Measurements from ENCODE around the gene SEMA6B. TPM values are rescaled to one million over a fixed set of nuclear protein-coding genes. Genes with fewer than 3 reads are reported as not detected.

Gene SEMA6B
- total and polyA plus RNA-seq, 2 donors (not counting 3 experiments of a cell fraction or from before 2014, with no cell fraction given): 97.8 to 176 TPM

- dilution Hi-C loops (cut with MboI; ENCODE audit: extremely low pct_ligation_motif_present, low sequenced_read_pairs): no loop called here
- Histone ChIP-seq H3K36me3 (ENCODE audit: control insufficient read depth in 2 of 2, extremely low read depth in 1 of 2, insufficient read depth in 2 of 2, low read length in 2 of 2) (peaks cover 0 to 11% of the 10 kb centered on the region in 2 experiments), H3K79me2 (ENCODE audit: control insufficient read depth, insufficient read depth, low read length) (no peaks in the 10 kb centered on the region), H3K9me1 (replicated peaks; ENCODE audit: control insufficient read depth, extremely low read depth, insufficient read depth, low read length) (no peaks in the 10 kb centered on the region), H3K4me1 (ENCODE audit: control insufficient read depth, extremely low read depth, insufficient read depth, low read length) (peaks cover 24% of the 10 kb centered on the region), H3K9ac (replicated peaks; ENCODE audit: extremely low read depth, insufficient read depth, low read length) (peak overlapping the region; percentile 82), H3K9me3 (replicated peaks; ENCODE audit: control insufficient read depth, insufficient read depth, low read length) (no peaks in the 10 kb centered on the region), H4K20me1 (replicated peaks; ENCODE audit: control insufficient read depth, extremely low read depth, insufficient read depth, low read length) (no peaks in the 10 kb centered on the region), H3K4me3 (replicated peaks in 1 of 3; ENCODE audit: insufficient read depth in 1 of 3, low read depth in 1 of 3, low read length in 3 of 3) (no peak overlapping the region), H2AFZ (ENCODE audit: low read depth, low read length) (no peak overlapping the region), H3K27ac (ENCODE audit: insufficient read depth, low read depth, low read length) (peak overlapping the region; percentile 99), H3K27me3 (ENCODE audit: control insufficient read depth in 2 of 2, insufficient read depth in 2 of 2, low read length in 2 of 2) (no peaks in the 10 kb centered on the region), H3K4me2 (ENCODE audit: insufficient read depth, low read length) (peak overlapping the region; percentile 53)
- ChIA-PET CTCF (interaction anchor here (0.6 to 5.7 kb wide), 24 partner anchors 8 to 309 kb away, joined by 3 to 75 read pairs (median 4); partner anchors contain the start of genes SEMA6B and TNFAIP8L1), POLR2A (interaction anchor here (1.0 kb wide), 1 partner anchor 58 kb away, joined by 5 read pairs; no protein-coding TSS in a partner anchor)
- intact Hi-C loops (cut with micrococcal nuclease): loop anchor here (5.0 kb wide), 1 partner anchor 146 kb away; the partner anchor contains the start of gene DPP9
- no TSS peak for BruUV-seq (replicated peaks)
- DNase-seq (ENCODE audit: low read depth, low spot score): peak; percentile 72
- FAIRE-seq: peak; percentile 67
- no peak for TF ChIP-seq FOS (IDR thresholded peaks at IDR 0.05; ENCODE audit: borderline replicate concordance, insufficient read depth, low read length)
- peak; percentile 82 for TF ChIP-seq CTCF (IDR thresholded peaks at IDR 0.05; ENCODE audit: extremely low read depth in 1 of 2, insufficient read depth in 1 of 2, low read depth in 1 of 2, low read length in 2 of 2)
Observed at GRCh38 chr19:4576016-4576933, 16.8 kb upstream of the SEMA6B start.

All from endothelial cell of umbilical vein (primary cell).